IPS-20b (cell line): ENCODE measurements around the gene AHNAK.

Source experiments
- H3K27ac ChIP-seq: one replicate; pipeline ENCODE4 v1.5.1; 2013; ENCODE audit warnings: low read length
- H3K27me3 ChIP-seq: 2 replicates; pipeline ENCODE4 v1.6.1; 2013; ENCODE audit warnings: mild to moderate bottlenecking, low read length, inconsistent platforms; ENCODE audit not compliant: insufficient read depth
- H3K36me3 ChIP-seq: 2 replicates; pipeline ENCODE4 v1.6.1; 2013; ENCODE audit warnings: low read depth, mild to moderate bottlenecking, inconsistent platforms, low read length, moderate library complexity; ENCODE audit not compliant: insufficient read depth
- H3K4me1 ChIP-seq: 2 replicates; pipeline ENCODE4 v1.6.1; 2013; ENCODE audit warnings: mild to moderate bottlenecking, control low read depth, inconsistent platforms, low read length, moderate library complexity; ENCODE audit not compliant: insufficient read depth
- H3K4me3 ChIP-seq: 2 replicates; pipeline ENCODE4 v1.5.1; 2013; ENCODE audit warnings: mild to moderate bottlenecking, low read length, inconsistent platforms
- H3K9ac ChIP-seq: 2 replicates; pipeline ENCODE4 v1.6.1; 2013; ENCODE audit warnings: low read depth, mild to moderate bottlenecking, inconsistent platforms, low read length, moderate library complexity
- H3K9me3 ChIP-seq: 2 replicates; pipeline ENCODE4 v1.6.1; 2013; ENCODE audit warnings: mild to moderate bottlenecking, low read depth, low read length, inconsistent platforms; ENCODE audit not compliant: insufficient read depth

The AHNAK gene

GRCh38 chr11:62445314-62445740 is 101.3 kb downstream of the AHNAK start:
- Histone ChIP-seq H3K27ac (no peak overlapping the region), H3K4me1 (peaks cover 14% of the 10 kb centered on the region; the same call in 1 of the 2 replicates), H3K27me3 (0 out of 2 replicates have a peak, but pooled peaks cover 5% of the 10 kb centered on the region), H3K36me3 (no peaks in the 10 kb centered on the region), H3K9ac (peak overlapping the region; percentile 41; the same call in 1 of the 2 replicates), H3K9me3 (no peaks in the 10 kb centered on the region), H3K4me3 (no peak overlapping the region)

DNA sequence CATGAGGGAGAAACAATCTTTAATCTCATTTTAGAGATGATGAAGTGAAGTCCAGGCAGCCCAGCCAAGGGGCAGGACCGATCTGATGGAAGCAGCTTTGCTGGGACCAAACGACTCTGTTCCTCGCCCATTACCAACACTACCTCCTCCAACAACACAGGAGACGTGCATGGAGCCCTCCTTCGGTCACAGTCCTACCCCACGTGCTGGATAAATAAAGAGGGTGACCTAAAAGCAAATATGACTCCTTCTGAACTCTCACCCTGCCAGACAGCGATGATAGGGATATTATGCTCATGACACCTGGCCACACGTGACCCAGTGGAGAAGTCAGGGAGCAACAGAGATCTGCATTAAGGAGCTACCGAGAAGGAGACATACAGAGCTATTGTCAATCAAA is 101.8 kb downstream of the AHNAK start:
- peak overlapping the region; percentile 41; the same call in 1 of the 2 replicates for H3K9ac ChIP-seq
- H3K36me3 ChIP-seq = no peaks in the 10 kb centered on the region
- 0 out of 2 replicates have a peak, but pooled peaks cover 5% of the 10 kb centered on the region for H3K27me3 ChIP-seq
- no peak overlapping the region for H3K27ac ChIP-seq
- peaks cover 14% of the 10 kb centered on the region; the same call in 1 of the 2 replicates for H3K4me1 ChIP-seq
- H3K4me3 ChIP-seq = peak overlapping the region; percentile 9; the same call in 1 of the 2 replicates
- no peaks in the 10 kb centered on the region for H3K9me3 ChIP-seq

- Histone ChIP-seq H3K4me1 (peaks cover 14% of the 10 kb centered on the region; the same call in 1 of the 2 replicates), H3K27ac (no peak overlapping the region), H3K9ac (peak overlapping the region; percentile 41; the same call in 1 of the 2 replicates), H3K27me3 (0 out of 2 replicates have a peak, but pooled peaks cover 5% of the 10 kb centered on the region), H3K36me3 (no peaks in the 10 kb centered on the region), H3K9me3 (no peaks in the 10 kb centered on the region), H3K4me3 (peak overlapping the region; percentile 34; the same call in 1 of the 2 replicates)
Observed at GRCh38 chr11:62444236-62444833, 102.3 kb downstream of the AHNAK start.

DNA sequence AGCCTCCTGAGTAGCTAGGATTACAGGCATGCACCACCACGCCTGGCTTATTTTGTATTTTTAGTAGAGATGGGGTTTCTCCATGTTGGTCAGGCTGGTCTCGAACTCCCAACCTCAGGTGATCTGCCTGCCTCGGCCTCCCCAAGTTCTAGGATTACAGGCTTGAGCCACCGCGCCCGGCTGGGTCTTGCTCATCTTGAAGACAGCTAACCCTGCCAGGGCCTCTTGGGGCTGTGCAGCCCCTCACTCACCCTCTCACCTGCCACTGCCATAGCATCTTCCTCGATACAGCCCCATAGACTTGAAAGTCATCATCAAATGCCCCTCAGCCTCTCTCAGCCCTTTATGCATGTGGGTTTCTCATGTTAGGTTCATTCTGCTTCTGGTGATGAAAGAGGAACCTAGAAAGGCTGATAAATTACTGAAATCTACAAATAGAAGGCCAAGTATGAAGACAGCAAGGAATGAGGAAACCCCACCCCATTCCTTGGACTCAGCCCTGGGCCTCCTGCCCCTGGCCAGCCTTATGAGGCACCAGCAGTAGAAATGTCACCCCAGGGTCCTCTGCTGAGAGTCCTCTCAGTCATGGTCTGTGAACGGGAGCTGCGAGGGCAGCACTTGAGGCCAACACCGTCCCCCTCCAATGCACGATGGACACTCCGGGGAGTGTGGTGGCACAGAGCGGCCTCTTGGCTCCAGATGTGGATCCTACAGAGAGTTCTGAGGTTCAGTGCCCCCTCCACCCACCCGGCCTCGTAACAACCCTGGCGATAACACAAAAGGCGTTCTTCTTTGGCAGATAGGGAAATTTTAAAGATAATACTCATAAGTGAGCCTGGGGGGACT is 103.0 kb downstream of the AHNAK start:
- Histone ChIP-seq H3K27ac (no peak overlapping the region), H3K4me3 (peak overlapping the region; percentile 34; the same call in 1 of the 2 replicates), H3K4me1 (peaks cover 14% of the 10 kb centered on the region; the same call in 1 of the 2 replicates), H3K9ac (peak overlapping the region; percentile 27; the same call in 1 of the 2 replicates), H3K27me3 (0 out of 2 replicates have a peak, but pooled peaks cover 5% of the 10 kb centered on the region), H3K9me3 (no peaks in the 10 kb centered on the region), H3K36me3 (no peaks in the 10 kb centered on the region)

DNA sequence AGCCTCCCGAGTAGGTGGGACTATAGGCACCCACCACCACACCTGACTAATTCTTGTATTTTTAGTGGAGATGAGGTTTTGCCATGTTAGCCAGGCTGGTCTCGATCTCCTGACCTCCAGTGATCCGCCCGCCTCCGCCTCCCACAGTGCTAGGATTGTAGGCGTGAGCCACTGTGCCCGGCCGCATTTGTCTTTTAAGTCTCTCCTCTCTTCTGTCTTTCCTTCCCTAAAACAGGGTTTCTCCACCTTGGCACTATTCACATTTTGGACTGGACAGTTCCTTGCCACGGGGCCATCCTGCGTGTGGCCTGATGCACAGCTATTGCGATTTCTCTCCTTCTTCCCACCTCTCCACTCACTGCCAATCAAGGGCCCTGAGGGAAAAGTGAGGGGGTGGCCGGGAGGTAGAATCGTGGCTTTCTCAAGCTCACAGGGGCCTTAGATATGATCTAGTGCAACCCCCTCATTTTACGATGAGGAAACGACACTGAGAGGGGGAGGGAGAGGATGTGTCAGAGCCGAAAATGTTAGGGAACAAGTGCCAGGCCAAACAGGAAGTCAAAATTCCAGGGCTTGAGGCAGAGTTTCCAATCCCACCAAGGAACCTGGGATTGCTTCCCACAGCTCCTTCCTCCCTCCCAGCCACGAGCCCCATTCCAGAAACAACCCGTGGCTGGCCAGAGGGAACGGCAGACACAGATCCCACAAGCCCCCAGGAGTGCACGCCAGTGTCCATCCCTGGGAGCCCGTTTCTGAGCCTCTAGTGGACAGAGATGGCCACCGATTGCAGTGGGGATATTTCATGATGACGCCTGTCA is 106.6 kb downstream of the AHNAK start:
- Histone ChIP-seq H3K36me3 (no peaks in the 10 kb centered on the region), H3K27ac (no peak overlapping the region), H3K4me3 (no peak overlapping the region), H3K4me1 (peaks cover 11% of the 10 kb centered on the region; the same call in 1 of the 2 replicates), H3K9me3 (no peaks in the 10 kb centered on the region), H3K9ac (no peak overlapping the region), H3K27me3 (no peaks in the 10 kb centered on the region)

GRCh38 chr11:62438641-62439040 is 108.0 kb downstream of the AHNAK start:
- H3K9me3 ChIP-seq = no peaks in the 10 kb centered on the region

DNA sequence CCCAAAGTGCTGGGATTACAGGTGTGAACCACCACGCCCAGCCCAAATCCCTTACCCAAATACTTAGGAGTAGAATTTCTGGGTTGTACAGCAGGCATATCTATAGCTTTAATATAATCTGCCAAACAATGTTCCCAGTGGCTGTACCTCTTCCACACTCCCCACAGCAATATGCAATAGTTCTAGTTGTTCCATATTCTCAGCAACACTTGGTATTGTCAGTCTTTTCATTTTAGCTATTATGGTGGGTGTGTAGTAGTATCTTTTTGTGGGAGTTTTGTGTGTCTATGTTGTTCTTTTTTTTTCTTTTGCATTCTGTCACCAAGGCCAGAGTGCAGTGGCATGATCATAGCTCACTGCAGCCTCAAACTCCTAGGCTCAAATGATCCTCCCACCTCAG is 109.0 kb downstream of the AHNAK start:
- no peak overlapping the region for H3K9ac ChIP-seq
- no peak overlapping the region for H3K27ac ChIP-seq
- H3K36me3 ChIP-seq = no peaks in the 10 kb centered on the region
- H3K4me3 ChIP-seq = no peak overlapping the region
- H3K9me3 ChIP-seq = no peaks in the 10 kb centered on the region
- H3K27me3 ChIP-seq = no peaks in the 10 kb centered on the region
- H3K4me1 ChIP-seq = peaks cover 3% of the 10 kb centered on the region; the same call in 1 of the 2 replicates

More at GRCh38 chr11:62438641-62439040, 108.0 kb downstream of the AHNAK start:
- Histone ChIP-seq H3K36me3 (no peaks in the 10 kb centered on the region), H3K4me1 (peaks cover 1% of the 10 kb centered on the region; the same call in 1 of the 2 replicates), H3K27ac (no peak overlapping the region), H3K4me3 (no peak overlapping the region), H3K9ac (no peak overlapping the region), H3K27me3 (no peaks in the 10 kb centered on the region)

DNA sequence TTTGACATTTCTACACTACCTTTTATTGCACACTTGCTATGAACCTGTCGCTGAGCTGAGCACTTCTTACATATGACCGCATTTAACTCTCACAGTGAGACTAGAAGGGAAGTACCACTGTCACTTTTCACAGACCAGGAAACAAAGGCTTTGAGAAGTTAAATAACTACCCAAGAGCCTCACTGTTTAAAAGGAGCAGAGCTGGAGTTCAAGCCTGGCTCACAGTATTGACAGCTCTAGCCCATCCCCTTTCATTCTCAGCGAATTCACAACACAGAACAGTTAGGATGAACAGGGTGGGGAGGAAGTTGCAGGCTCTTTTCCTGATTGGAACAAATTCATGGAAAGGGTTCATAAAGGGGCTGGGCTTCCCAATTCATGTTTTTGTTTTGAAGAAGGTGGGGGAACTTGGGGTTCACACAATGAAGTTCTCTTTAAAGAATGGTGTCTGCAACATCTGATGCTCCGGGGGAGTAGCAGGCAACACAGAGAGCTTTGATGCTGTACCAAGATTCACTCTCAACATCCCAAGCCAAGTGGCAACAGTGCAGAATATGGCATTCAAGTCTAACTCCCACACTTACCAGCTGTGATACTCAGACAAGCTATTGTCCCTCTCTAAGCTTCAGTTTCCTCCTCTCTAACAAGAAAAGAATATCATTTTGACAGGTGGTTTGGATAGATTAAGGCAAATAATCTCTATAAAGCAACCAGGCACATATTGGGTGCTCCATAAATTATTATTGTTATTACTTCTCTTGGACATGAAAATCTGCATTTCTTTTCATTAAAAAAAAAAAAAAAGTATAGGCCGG is 110.6 kb downstream of the AHNAK start:
- no peaks in the 10 kb centered on the region for H3K9me3 ChIP-seq
- no peaks in the 10 kb centered on the region for H3K27me3 ChIP-seq
- H3K36me3 ChIP-seq = no peaks in the 10 kb centered on the region
- no peak overlapping the region for H3K9ac ChIP-seq
- no peak overlapping the region for H3K27ac ChIP-seq
- no peak overlapping the region for H3K4me3 ChIP-seq
- H3K4me1 ChIP-seq = peaks cover 3% of the 10 kb centered on the region; the same call in 1 of the 2 replicates

DNA sequence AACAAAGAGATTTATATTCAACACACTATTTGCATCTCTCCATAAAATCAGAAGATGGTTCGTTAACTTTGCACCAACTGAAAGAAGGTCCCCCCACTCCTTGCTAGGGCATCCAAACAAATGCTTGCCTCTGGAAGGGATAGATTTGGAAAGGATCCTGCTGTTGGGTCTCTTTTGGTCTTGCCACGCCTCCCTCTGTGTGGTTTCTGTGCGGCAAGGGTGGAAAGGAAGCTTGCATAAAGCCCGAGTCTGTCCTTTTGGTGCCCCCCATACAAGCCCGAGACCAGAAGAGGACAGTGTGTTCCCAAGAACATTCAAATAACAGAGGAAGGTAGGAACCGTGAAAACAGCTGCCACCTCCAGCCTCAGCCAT is 112.7 kb downstream of the AHNAK start:
- Histone ChIP-seq H3K4me3 (no peak overlapping the region), H3K9me3 (no peaks in the 10 kb centered on the region), H3K9ac (no peak overlapping the region), H3K27ac (no peak overlapping the region), H3K4me1 (peaks cover 3% of the 10 kb centered on the region; the same call in 1 of the 2 replicates), H3K27me3 (no peaks in the 10 kb centered on the region), H3K36me3 (no peaks in the 10 kb centered on the region)

DNA sequence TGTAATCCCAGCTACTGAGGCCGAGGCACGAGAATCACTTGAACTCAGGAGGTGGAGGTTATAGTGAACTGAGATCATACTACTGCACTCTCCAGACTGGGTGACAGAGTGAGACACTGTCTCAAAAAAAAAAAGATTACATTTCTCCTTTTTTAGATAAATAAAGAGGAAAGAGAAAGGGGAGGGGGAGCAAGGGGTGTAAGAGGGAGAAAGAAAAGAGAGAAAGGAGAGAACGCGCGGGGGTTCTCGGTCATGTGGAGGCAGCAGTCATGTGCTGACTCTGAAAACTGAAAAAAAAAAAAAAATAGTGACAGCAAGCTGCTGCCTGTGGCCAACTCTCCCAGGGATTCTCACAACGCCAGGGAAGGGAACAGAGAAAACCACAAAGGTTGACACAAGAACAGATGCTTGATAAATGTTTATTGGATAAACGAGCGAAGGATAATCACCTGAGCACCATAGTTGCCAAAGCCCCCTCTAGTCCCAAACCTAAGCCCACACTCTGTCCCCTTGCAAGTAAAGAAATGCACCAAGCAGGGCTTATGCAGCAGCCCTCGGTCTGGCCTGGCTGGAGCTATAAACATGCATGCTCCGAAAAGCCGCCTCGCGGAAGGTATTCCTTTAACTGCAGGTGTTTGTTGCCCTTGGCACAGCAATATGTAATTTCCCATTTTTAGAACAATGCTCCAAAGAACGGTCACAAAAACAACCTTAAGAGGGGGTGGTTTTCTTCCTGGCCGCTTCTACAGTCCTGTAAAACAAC is 113.3 kb downstream of the AHNAK start:
- Histone ChIP-seq H3K36me3 (no peaks in the 10 kb centered on the region), H3K4me3 (no peak overlapping the region), H3K4me1 (peaks cover 3% of the 10 kb centered on the region; the same call in 1 of the 2 replicates), H3K27me3 (no peaks in the 10 kb centered on the region), H3K9ac (no peak overlapping the region), H3K9me3 (no peaks in the 10 kb centered on the region), H3K27ac (no peak overlapping the region)
